Measurements from ENCODE around the gene SAMD7.

The SAMD7 gene

DNA sequence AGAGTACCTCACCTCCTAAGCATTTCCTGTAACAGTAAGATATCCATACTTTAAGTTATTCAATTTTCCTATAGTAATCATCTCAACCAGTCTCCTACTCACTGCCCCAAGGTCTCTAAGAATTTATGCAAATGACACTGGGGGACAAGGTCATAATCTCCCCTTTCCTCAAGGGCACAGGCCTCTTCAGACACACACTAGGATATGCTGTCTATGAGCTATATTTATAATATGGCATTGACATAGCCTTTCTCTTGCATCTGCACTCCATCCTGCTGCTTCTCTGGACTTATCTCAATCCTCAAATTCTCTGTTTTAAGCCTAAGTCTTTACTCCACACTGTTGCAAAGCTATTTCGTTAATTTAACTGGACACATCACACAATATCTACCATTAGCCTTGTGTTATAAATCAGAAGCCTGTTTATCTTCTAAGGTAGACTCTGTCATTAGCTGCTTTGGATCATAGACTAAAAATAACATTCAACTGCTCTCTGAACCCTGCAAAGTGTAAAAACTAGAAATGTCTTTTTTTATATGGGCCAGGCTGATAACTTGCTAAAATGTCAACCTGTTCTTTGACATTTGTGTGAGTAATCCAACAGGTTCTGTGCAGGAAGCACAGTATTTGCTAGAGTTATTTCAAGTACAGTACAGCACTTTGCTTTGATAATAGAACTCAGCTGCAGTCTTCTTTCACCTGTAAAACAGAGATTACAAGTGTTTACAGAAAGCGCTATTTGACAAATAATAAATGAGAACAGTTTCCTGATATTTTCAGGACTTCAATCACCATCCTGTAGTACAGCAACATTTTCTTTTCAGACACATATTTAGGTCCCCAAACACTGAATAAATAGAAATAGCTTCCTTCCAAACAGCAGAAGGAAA, 37.4 kb downstream of the SAMD7 start:
- Histone ChIP-seq H3K9ac (ENCODE audit: low read depth, low read length) (no peak overlapping the region), H3K4me3 (ENCODE audit: low read depth, low read length) (no peak overlapping the region), H3K36me3 (ENCODE audit: control insufficient read depth, insufficient read depth, low read length) (no peaks in the 10 kb centered on the region), H3K4me1 (ENCODE audit: control insufficient read depth, insufficient read depth, low read length) (no peaks in the 10 kb centered on the region), H3K9me3 (ENCODE audit: control insufficient read depth, insufficient read depth, low read length) (no peaks in the 10 kb centered on the region), H3K27me3 (ENCODE audit: control insufficient read depth, insufficient read depth, low read length) (no peaks in the 10 kb centered on the region)

DNA sequence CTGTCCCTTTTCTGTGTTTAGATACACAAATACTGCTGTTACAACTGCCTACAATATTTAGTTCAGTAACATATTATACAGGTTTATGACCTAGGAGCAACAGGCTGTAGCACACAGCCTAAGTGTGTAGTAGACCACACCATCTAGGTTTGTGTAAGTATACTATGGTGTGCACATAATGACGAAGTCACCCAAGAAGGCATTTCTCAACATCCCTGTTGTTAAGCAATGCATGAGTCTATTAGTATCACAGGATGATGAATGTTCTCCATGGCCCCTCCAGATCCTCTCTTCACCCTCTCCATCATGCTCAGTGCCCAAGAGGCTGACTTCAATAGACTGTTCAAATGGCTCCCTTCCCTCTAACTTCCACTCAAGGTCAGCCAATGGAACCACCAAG, 40.7 kb downstream of the SAMD7 start:
- Histone ChIP-seq H3K4me3 (ENCODE audit: low read depth, low read length) (no peak overlapping the region), H3K36me3 (ENCODE audit: control insufficient read depth, insufficient read depth, low read length) (no peaks in the 10 kb centered on the region), H3K9me3 (ENCODE audit: control insufficient read depth, insufficient read depth, low read length) (no peaks in the 10 kb centered on the region), H3K9ac (ENCODE audit: low read depth, low read length) (no peak overlapping the region), H3K27me3 (ENCODE audit: control insufficient read depth, insufficient read depth, low read length) (no peaks in the 10 kb centered on the region), H3K4me1 (ENCODE audit: control insufficient read depth, insufficient read depth, low read length) (no peaks in the 10 kb centered on the region)

DNA sequence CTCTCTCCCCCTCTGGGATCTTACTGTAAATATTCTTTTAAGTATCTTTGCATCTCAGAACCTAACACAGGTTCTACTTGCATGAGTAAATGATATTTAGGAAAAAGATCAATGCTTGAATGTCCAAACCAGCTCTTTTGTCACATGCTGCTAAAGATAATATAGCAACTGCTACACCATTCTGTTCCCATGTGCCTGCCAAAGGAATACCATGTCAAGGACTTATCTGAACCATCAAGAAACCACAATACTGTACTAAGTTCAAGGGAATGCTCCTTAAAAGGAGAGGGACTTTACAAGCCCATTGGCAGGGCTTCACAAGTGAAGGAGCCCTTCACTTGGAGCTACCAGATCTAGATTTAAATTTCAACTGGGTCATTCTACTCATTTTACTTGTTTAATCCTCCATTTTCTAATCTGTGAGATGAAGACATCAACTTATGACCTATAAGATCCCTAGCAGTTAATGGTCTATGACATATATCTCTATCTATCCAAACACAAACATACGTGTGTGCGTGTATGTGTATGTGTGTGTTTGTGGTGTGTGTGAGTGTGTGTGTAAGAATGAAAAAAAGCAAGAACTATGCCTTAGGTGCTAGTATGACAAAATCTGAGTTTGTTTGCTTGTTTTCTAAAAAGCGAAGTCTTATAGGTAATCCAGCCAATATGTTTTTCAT, 42.2 kb downstream of the SAMD7 start:
- no peaks in the 10 kb centered on the region for H3K27me3 ChIP-seq (ENCODE audit: control insufficient read depth, insufficient read depth, low read length)
- no peaks in the 10 kb centered on the region for H3K4me1 ChIP-seq (ENCODE audit: control insufficient read depth, insufficient read depth, low read length)
- no peak overlapping the region for H3K4me3 ChIP-seq (ENCODE audit: low read depth, low read length)
- H3K36me3 ChIP-seq (ENCODE audit: control insufficient read depth, insufficient read depth, low read length), result no peaks in the 10 kb centered on the region
- no peak overlapping the region for H3K9ac ChIP-seq (ENCODE audit: low read depth, low read length)
- H3K9me3 ChIP-seq (ENCODE audit: control insufficient read depth, insufficient read depth, low read length), result no peaks in the 10 kb centered on the region

DNA sequence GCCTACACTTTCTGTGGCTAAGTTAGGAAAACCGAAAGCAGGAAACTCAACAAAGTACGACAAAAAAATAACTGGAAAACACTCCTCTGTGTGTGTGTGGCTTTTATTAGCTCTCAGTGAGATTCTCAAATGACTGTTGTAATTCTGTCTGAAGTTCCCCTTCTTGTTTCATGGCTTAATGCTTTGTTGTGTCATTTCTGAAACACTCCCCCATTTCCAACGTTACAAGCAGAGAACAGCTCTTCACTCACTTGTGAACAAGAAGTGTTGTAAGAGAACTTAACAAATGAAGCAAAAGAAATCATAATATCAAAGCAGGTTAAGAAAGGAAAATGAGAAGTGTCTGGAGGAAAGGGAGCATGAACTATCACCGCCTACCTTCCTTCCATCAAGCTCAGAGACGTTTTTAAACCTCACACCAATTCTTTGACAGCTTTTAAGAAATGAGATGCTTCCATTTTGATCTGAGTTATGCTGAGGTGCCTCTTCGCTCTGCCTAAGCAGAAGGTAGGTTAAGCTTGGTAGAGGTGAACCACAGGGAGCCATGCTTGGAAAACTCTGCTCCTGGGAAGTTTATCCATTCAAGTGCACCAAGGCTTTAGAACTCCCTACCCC, 42.9 kb downstream of the SAMD7 start:
- Histone ChIP-seq H3K9ac (ENCODE audit: low read depth, low read length) (no peak overlapping the region), H3K4me1 (ENCODE audit: control insufficient read depth, insufficient read depth, low read length) (no peaks in the 10 kb centered on the region), H3K27me3 (ENCODE audit: control insufficient read depth, insufficient read depth, low read length) (no peaks in the 10 kb centered on the region), H3K9me3 (ENCODE audit: control insufficient read depth, insufficient read depth, low read length) (no peaks in the 10 kb centered on the region), H3K4me3 (ENCODE audit: low read depth, low read length) (no peak overlapping the region), H3K36me3 (ENCODE audit: control insufficient read depth, insufficient read depth, low read length) (no peaks in the 10 kb centered on the region)

DNA sequence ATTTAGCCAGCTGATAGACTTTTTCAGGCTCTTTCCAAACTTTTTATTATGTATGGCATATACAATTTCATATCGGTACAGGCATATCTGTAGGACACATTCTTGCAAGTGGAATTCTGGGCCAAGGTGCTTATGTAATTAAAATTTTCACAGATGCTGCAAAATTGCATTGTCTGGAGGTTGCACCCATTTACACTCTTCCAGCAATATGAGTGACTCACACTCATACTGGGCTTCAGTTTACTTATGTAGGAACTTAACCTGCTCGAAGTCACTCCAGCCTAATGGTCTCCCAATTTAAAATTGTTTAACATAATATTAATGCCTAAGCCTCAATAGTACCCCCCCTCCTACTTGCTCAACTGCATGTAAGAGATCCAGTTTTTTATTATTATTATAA, 44.0 kb downstream of the SAMD7 start:
- H3K36me3 ChIP-seq (ENCODE audit: control insufficient read depth, insufficient read depth, low read length), result no peaks in the 10 kb centered on the region
- no peaks in the 10 kb centered on the region for H3K9me3 ChIP-seq (ENCODE audit: control insufficient read depth, insufficient read depth, low read length)
- no peaks in the 10 kb centered on the region for H3K27me3 ChIP-seq (ENCODE audit: control insufficient read depth, insufficient read depth, low read length)
- H3K4me1 ChIP-seq (ENCODE audit: control insufficient read depth, insufficient read depth, low read length), result no peaks in the 10 kb centered on the region
- H3K9ac ChIP-seq (ENCODE audit: low read depth, low read length), result no peak overlapping the region
- H3K4me3 ChIP-seq (ENCODE audit: low read depth, low read length), result no peak overlapping the region

DNA sequence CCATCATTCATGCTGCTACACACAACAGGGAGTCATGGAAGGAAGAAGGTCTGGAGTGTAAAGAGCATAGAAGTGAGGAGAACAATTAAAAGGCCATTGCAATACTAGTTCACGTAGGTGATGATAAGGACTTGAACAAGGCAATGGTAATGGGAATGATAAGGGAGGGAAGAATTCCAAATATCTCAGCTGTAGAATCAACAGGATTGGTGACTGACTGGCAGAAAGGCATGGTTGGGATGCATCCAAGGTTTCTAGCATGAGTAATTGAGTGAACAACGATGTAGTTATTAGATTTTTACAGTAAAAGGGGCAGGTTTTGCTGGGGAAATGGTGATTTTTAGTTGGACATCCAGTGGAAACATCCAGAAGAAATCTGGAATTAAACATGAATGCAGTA, 52.8 kb downstream of the SAMD7 start:
- H3K4me1 ChIP-seq (ENCODE audit: control insufficient read depth, insufficient read depth, low read length), result peaks cover 4% of the 10 kb centered on the region
- H3K36me3 ChIP-seq (ENCODE audit: control insufficient read depth, insufficient read depth, low read length), result no peaks in the 10 kb centered on the region
- no peak overlapping the region for H3K4me3 ChIP-seq (ENCODE audit: low read depth, low read length)
- H3K27me3 ChIP-seq (ENCODE audit: control insufficient read depth, insufficient read depth, low read length), result no peaks in the 10 kb centered on the region
- H3K9ac ChIP-seq (ENCODE audit: low read depth, low read length), result no peak overlapping the region
- H3K9me3 ChIP-seq (ENCODE audit: control insufficient read depth, insufficient read depth, low read length), result no peaks in the 10 kb centered on the region

DNA sequence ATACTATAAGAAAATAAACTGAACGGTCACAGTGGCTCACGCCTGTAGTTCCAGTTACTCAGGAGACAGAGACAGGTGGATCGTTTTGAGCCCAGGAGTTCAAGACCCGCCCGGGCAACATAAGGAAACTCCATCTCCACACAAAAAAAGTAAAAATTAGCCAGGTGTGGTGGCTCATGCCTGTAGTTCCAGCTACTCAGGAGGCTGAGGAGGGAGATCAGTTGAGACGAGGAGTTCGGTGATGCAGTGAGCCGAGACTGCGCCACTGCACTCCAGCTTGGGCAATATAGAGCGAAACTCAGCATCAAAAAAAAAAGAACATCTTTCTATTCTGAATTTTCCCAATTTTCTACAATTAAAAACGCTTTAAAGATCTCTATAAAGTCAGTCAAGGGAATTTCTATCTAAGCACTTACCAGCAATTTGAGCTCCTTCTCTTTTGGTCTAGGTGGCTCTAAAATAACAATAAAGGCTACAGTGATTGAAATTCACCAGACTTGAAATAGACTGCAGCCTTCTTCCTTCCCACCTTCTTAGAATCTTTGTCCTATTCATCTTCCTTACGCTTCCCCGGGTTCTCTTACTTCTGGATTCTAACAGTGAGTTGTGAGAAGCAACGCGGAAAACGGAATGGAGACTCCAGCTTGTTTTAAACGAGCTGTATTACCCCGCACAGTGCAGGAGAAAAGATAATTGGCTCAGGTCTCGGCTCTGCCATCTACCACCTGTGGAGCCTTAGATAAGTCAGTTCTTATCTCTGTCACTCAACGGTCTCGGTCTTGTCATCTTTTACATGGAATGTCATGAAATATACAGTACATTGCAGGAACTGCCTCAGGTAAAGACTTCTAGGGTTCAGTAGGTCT, 54.4 kb downstream of the SAMD7 start:
- peak overlapping the region; percentile 95 for H3K4me3 ChIP-seq (ENCODE audit: low read depth, low read length)
- peaks cover 4% of the 10 kb centered on the region for H3K4me1 ChIP-seq (ENCODE audit: control insufficient read depth, insufficient read depth, low read length)
- H3K27me3 ChIP-seq (ENCODE audit: control insufficient read depth, insufficient read depth, low read length), result no peaks in the 10 kb centered on the region
- no peaks in the 10 kb centered on the region for H3K9me3 ChIP-seq (ENCODE audit: control insufficient read depth, insufficient read depth, low read length)
- H3K9ac ChIP-seq (ENCODE audit: low read depth, low read length), result peak overlapping the region; percentile 73
- H3K36me3 ChIP-seq (ENCODE audit: control insufficient read depth, insufficient read depth, low read length), result no peaks in the 10 kb centered on the region

DNA sequence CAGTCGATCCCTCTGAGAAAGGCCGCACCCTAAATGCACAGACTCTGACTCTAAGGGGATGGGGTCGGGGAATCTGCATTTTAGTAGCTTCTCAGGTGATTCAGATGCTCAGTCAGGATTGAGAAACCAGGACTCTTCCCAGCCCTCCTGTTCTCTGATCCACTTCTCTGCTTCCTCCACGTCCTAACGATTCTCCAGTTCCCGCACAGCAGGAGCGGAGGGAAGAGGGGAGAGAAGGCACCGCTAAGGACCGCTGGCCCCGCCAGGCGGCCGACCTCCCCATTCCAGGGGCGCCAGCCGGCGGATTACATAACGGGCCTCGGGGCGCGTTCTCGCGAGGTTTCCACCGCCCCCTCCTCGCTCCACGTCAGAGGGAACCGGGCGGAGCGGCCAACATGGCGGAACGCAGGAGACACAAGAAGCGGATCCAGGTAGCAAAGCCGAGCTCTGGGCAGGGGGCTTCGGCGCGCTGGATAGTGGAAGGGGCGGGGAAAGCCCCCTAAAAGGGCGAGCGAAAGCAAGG, 55.1 kb downstream of the SAMD7 start, which contains the start of gene SEC62:
TSS of gene SEC62 (plus strand) at position 380 of the 523 bp plus-strand sequence. CDS start at position 396, 16 bp downstream.
- H3K9ac ChIP-seq (ENCODE audit: low read depth, low read length), result peak within 1 kb of the TSS; percentile 84
- no peaks in the 10 kb centered on the region for H3K27me3 ChIP-seq (ENCODE audit: control insufficient read depth, insufficient read depth, low read length)
- no peaks in the 10 kb centered on the region for H3K9me3 ChIP-seq (ENCODE audit: control insufficient read depth, insufficient read depth, low read length)
- peak within 1 kb of the TSS; percentile 95 for H3K4me3 ChIP-seq (ENCODE audit: low read depth, low read length)
- peaks cover 4% of the 10 kb centered on the region for H3K4me1 ChIP-seq (ENCODE audit: control insufficient read depth, insufficient read depth, low read length)
- H3K36me3 ChIP-seq (ENCODE audit: control insufficient read depth, insufficient read depth, low read length), result no peaks in the 10 kb centered on the region

DNA sequence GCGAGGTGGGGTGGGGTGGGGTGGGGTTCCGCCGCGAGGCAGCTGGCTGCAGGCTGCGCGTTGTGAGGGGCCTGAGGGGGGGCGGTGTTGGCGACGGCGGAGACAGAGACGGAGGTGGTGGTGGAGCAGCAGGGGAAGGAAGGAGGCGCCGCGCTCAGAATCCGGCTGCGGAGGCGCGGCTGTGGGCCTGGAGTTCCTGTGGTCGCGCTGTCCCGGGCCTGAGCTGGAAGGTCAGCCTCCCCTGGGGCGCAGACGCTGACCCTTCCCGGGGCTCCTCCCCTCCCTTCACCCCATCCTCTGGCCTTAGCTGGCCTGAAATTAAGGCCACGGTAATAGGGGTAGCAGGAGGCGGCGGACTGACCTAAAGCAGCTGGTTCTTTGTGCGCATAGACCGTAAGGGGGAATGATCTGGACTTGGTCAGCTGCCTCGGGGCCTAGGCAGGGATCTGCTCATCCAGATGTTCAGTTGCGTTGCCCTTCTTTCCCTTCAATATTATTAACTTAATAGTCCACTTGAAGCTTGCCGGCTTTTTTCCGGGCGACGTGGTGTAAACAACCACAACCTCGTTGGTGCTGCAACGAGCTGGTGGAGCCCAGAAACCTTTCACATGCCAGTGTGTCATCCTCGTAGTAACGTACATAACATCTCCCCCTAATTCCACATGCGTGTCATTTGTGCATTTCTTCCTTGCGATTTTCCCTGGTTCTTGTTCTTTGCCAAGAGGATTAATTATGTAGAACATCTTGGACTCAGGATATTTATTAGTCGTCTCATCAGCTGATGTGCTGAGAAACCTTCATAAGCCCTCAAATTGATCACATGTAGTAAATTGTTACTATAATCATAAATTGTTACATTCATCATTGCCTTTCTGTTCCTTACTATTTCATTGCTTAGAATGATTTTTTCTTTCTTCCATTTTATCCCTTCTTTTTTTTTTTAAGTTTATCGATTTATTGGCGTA, 55.9 kb downstream of the SAMD7 start:
- no peaks in the 10 kb centered on the region for H3K27me3 ChIP-seq (ENCODE audit: control insufficient read depth, insufficient read depth, low read length)
- peaks cover 4% of the 10 kb centered on the region for H3K4me1 ChIP-seq (ENCODE audit: control insufficient read depth, insufficient read depth, low read length)
- peak overlapping the region; percentile 95 for H3K4me3 ChIP-seq (ENCODE audit: low read depth, low read length)
- peak overlapping the region; percentile 84 for H3K9ac ChIP-seq (ENCODE audit: low read depth, low read length)
- H3K9me3 ChIP-seq (ENCODE audit: control insufficient read depth, insufficient read depth, low read length), result no peaks in the 10 kb centered on the region
- H3K36me3 ChIP-seq (ENCODE audit: control insufficient read depth, insufficient read depth, low read length), result no peaks in the 10 kb centered on the region

DNA sequence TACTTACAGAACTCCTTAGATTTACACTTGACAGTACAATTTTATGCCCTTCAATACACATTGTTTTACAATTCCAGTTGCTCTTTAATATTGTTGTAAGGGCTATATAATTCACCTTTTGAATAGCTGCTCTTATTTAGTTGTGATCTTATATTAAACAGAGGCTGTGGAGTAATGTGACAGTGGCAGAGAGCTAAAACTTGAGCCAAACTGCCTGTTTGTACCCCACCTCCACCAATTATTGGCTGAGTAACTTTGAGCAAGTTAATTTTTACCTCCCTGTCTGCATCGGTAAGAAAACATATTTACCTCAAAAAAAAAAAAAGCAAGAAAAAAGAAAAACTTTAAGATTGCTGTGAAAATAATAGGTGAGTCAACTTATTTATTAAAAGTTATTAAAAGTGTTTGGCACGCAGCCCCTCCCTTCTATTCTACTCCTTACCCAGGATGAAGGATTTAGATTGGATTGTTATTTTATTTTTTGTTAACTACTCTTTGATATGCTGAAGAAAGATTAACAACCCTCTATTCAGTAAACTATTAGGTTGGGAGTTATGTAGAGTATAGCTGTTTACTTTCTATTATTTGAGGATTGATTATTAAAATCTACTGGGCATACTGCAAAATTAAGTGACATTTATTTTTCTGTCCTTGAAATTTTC, 57.0 kb downstream of the SAMD7 start:
- Histone ChIP-seq H3K9ac (ENCODE audit: low read depth, low read length) (no peak overlapping the region), H3K36me3 (ENCODE audit: control insufficient read depth, insufficient read depth, low read length) (no peaks in the 10 kb centered on the region), H3K4me3 (ENCODE audit: low read depth, low read length) (peak overlapping the region; percentile 95), H3K4me1 (ENCODE audit: control insufficient read depth, insufficient read depth, low read length) (peaks cover 4% of the 10 kb centered on the region), H3K27me3 (ENCODE audit: control insufficient read depth, insufficient read depth, low read length) (no peaks in the 10 kb centered on the region), H3K9me3 (ENCODE audit: control insufficient read depth, insufficient read depth, low read length) (no peaks in the 10 kb centered on the region)
